ENCODE data around the gene QSOX2. TPM values are rescaled to one million over a fixed set of nuclear protein-coding genes. Genes with fewer than 3 reads are reported as not detected.

Gene QSOX2
- total and polyA plus RNA-seq, 4 donors = 4.9 to 12.2 (median 10.3) TPM

DNA sequence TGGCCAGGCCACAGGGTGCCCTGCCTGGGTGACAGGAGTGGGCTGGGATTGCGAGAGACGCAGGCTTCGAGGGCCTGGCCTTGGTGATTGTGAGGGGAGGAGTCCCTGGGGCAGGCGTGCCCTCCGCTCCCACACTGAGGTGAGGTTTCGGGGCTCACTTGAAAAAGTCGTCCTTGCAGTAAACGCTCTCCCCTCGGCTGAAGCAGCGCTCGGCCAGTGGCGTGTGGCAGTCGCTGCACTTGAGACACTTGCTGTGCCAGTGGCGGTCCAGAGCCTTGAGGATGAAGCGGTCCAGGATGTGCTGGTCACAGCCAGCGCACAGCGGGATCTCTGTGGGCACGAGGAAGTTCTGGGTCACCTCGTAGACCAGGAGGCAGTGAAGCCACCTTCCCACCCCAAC is 45.2 kb downstream of the QSOX2 start:
- Histone ChIP-seq H3K36me3 (ENCODE audit: control insufficient read depth in 4 of 4, insufficient read depth in 4 of 4, low read length in 4 of 4) (no peaks in the 10 kb centered on the region), H3K9ac (ENCODE audit: insufficient read depth in 1 of 2, low read length in 2 of 2) (no peak overlapping the region), H3K27me3 (ENCODE audit: control insufficient read depth in 3 of 3, insufficient read depth in 3 of 3, low read length in 2 of 3) (peaks cover 47 to 70% (median 54%) of the 10 kb centered on the region in 3 donors), H3K4me3 (no peak overlapping the region), H3K9me3 (ENCODE audit: control insufficient read depth in 4 of 4, insufficient read depth in 3 of 4, low read length in 3 of 4) (peaks cover 0 to 21% (median 0%) of the 10 kb centered on the region in 4 donors), H3K4me1 (ENCODE audit: control insufficient read depth in 5 of 5, insufficient read depth in 5 of 5, low read length in 5 of 5) (peaks cover 0 to 4% (median 0%) of the 10 kb centered on the region in 5 donors), H3K27ac (ENCODE audit: low read depth in 1 of 2, low read length in 1 of 2) (no peak overlapping the region)
- ATAC-seq (ENCODE audit: insufficient read depth, low FRiP score) (no peak), DNase-seq (no peak)
- TF ChIP-seq, protein P1, sequence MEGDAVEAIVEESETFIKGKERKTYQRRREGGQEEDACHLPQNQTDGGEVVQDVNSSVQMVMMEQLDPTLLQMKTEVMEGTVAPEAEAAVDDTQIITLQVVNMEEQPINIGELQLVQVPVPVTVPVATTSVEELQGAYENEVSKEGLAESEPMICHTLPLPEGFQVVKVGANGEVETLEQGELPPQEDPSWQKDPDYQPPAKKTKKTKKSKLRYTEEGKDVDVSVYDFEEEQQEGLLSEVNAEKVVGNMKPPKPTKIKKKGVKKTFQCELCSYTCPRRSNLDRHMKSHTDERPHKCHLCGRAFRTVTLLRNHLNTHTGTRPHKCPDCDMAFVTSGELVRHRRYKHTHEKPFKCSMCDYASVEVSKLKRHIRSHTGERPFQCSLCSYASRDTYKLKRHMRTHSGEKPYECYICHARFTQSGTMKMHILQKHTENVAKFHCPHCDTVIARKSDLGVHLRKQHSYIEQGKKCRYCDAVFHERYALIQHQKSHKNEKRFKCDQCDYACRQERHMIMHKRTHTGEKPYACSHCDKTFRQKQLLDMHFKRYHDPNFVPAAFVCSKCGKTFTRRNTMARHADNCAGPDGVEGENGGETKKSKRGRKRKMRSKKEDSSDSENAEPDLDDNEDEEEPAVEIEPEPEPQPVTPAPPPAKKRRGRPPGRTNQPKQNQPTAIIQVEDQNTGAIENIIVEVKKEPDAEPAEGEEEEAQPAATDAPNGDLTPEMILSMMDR (IDR thresholded peaks at IDR 0.05; ENCODE audit: control extremely low read depth, extremely low read depth) = no peak
- WGBS, 2 donors = 54 to 56% methylated on average over 19 of the region's 19 CpGs

GRCh38 chr9:136199391-136200288 is 46.0 kb downstream of the QSOX2 start:
- TF ChIP-seq, protein P1 (IDR thresholded peaks at IDR 0.05; ENCODE audit: control extremely low read depth, extremely low read depth) = no peak
- no peak for DNase-seq
- Histone ChIP-seq H3K4me3 (no peak overlapping the region), H3K9me3 (ENCODE audit: control insufficient read depth in 4 of 4, insufficient read depth in 3 of 4, low read length in 3 of 4) (peaks cover 0 to 21% (median 0%) of the 10 kb centered on the region in 4 donors), H3K36me3 (ENCODE audit: control insufficient read depth in 4 of 4, insufficient read depth in 4 of 4, low read length in 4 of 4) (no peaks in the 10 kb centered on the region), H3K27ac (ENCODE audit: low read depth in 1 of 2, low read length in 1 of 2) (no peak overlapping the region), H3K9ac (ENCODE audit: insufficient read depth in 1 of 2, low read length in 2 of 2) (no peak overlapping the region), H3K27me3 (ENCODE audit: control insufficient read depth in 3 of 3, insufficient read depth in 3 of 3, low read length in 2 of 3) (peaks cover 52 to 78% (median 53%) of the 10 kb centered on the region in 3 donors), H3K4me1 (ENCODE audit: control insufficient read depth in 5 of 5, insufficient read depth in 5 of 5, low read length in 5 of 5) (peaks cover 0 to 4% (median 0%) of the 10 kb centered on the region in 5 donors)
- ATAC-seq (ENCODE audit: insufficient read depth, low FRiP score) = no peak
- whole genome bisulfite sequencing, 2 donors = 11 to 18% methylated on average over 69 to 71 of the region's 71 CpGs

GRCh38 chr9:136198605-136199083 is 47.0 kb downstream of the QSOX2 start:
- 1 to 3% methylated on average over 40 to 62 of the region's 62 CpGs for WGBS, 2 donors
- DNase-seq (no peak), ATAC-seq (ENCODE audit: insufficient read depth, low FRiP score) (no peak)
- peaks cover 0 to 5% (median 0%) of the 10 kb centered on the region in 5 donors for H3K4me1 ChIP-seq (ENCODE audit: control insufficient read depth in 5 of 5, insufficient read depth in 5 of 5, low read length in 5 of 5)
- H3K27me3 ChIP-seq (ENCODE audit: control insufficient read depth in 3 of 3, insufficient read depth in 3 of 3, low read length in 2 of 3) = peaks cover 47 to 75% (median 52%) of the 10 kb centered on the region in 3 donors
- no peak overlapping the region for H3K27ac ChIP-seq (ENCODE audit: low read depth in 1 of 2, low read length in 1 of 2)
- H3K9ac ChIP-seq (ENCODE audit: insufficient read depth in 1 of 2, low read length in 2 of 2) = no peak overlapping the region
- no peaks in the 10 kb centered on the region for H3K36me3 ChIP-seq (ENCODE audit: control insufficient read depth in 4 of 4, insufficient read depth in 4 of 4, low read length in 4 of 4)
- TF ChIP-seq, protein P1 (IDR thresholded peaks at IDR 0.05; ENCODE audit: control extremely low read depth, extremely low read depth) = no peak
- peaks cover 0 to 15% (median 0%) of the 10 kb centered on the region in 4 donors for H3K9me3 ChIP-seq (ENCODE audit: control insufficient read depth in 4 of 4, insufficient read depth in 3 of 4, low read length in 3 of 4)
- no peak overlapping the region for H3K4me3 ChIP-seq
